Colonic mucosa (tissue), 4 donors: ENCODE measurements around the gene KCNK17. TPM values are rescaled to one million over a fixed set of nuclear protein-coding genes. Genes with fewer than 3 reads are reported as not detected.

Experiments
- DNase-seq: peaks from one replicate; pipeline ENCODE4 v3.0.0-alpha.2; 2020
- H3K27ac ChIP-seq: fragments of 200-600 bp; one replicate; pipeline ENCODE4 v1.8.0; 2021
- H3K27me3 ChIP-seq: fragments of 200-600 bp; one replicate; pipeline ENCODE4 v1.8.0; 2021
- H3K36me3 ChIP-seq: fragments of 200-600 bp; one replicate; pipeline ENCODE4 v1.8.0; 2021
- H3K4me1 ChIP-seq: fragments of 200-600 bp; one replicate; pipeline ENCODE4 v1.8.0; 2021; ENCODE audit warnings: mild to moderate bottlenecking
- H3K4me3 ChIP-seq: fragments of 200-600 bp; one replicate; pipeline ENCODE4 v1.8.0; 2021
- H3K9ac ChIP-seq, 2 donors: one replicate each; pipeline ENCODE4 v1.7.0; 2013; ENCODE audit warnings: control low read depth in 2 of 2, low read depth in 2 of 2, low read length in 2 of 2
- H3K9me3 ChIP-seq: fragments of 200-600 bp; one replicate; pipeline ENCODE4 v1.8.0; 2021
- intact Hi-C: fragments of 100-400 bp; cut with DNase I; formaldehyde crosslinking; loops from one replicate; pipeline ENCODE4 v1.14.1; 2022
- total RNA-seq, 2 donors: library from RNA; stranded (reverse); fragmentation: NEBNext Ultra II Directional in 1 of 2; extraction: Animal tissue kit (Norgen Biotek cat#: 25700) in 1 of 2; gene quantifications; one replicate each; pipeline ENCODE4 v1.2.1, GENCODE V29; 2021
- TF ChIP-seq, protein P1 (sequence below): fragments of 200-600 bp; IDR thresholded peaks from one replicate; pipeline ENCODE4 v1.8.0; 2022; ENCODE audit warnings: antibody characterized with exemption, mild to moderate bottlenecking
- donor health status: healthy.
- donor health status: DM: no; HTN: no; CAD: no.
- donor health status: DM: no; HTN: no; CAD: no.

The KCNK17 gene
- total RNA-seq, 2 donors from 2014 or later = not detected

- TF ChIP-seq, protein P1, sequence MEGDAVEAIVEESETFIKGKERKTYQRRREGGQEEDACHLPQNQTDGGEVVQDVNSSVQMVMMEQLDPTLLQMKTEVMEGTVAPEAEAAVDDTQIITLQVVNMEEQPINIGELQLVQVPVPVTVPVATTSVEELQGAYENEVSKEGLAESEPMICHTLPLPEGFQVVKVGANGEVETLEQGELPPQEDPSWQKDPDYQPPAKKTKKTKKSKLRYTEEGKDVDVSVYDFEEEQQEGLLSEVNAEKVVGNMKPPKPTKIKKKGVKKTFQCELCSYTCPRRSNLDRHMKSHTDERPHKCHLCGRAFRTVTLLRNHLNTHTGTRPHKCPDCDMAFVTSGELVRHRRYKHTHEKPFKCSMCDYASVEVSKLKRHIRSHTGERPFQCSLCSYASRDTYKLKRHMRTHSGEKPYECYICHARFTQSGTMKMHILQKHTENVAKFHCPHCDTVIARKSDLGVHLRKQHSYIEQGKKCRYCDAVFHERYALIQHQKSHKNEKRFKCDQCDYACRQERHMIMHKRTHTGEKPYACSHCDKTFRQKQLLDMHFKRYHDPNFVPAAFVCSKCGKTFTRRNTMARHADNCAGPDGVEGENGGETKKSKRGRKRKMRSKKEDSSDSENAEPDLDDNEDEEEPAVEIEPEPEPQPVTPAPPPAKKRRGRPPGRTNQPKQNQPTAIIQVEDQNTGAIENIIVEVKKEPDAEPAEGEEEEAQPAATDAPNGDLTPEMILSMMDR = no peak
- H3K4me3 ChIP-seq = no peak overlapping the region
- peak overlapping the region in 1 of 2 donors; percentile 51 for H3K9ac ChIP-seq
- peaks cover 5% of the 10 kb centered on the region for H3K4me1 ChIP-seq
- intact Hi-C loops = no loop called here
- no peaks in the 10 kb centered on the region for H3K9me3 ChIP-seq
- no peak for DNase-seq
- H3K27me3 ChIP-seq = no peaks in the 10 kb centered on the region
- no peaks in the 10 kb centered on the region for H3K36me3 ChIP-seq
- H3K27ac ChIP-seq = peak overlapping the region; percentile 19
Observed at GRCh38 chr6:39266782-39267355, 47.4 kb downstream of the KCNK17 start.

GRCh38 chr6:39266375-39266774 is 47.8 kb downstream of the KCNK17 start:
- TF ChIP-seq, protein P1 = no peak
- DNase-seq = peak; percentile 47
- Histone ChIP-seq H3K4me1 (peaks cover 5% of the 10 kb centered on the region), H3K9ac (no peak overlapping the region), H3K4me3 (no peak overlapping the region), H3K9me3 (no peaks in the 10 kb centered on the region), H3K27ac (peak overlapping the region; percentile 42), H3K36me3 (no peaks in the 10 kb centered on the region), H3K27me3 (no peaks in the 10 kb centered on the region)
- intact Hi-C loops = no loop called here

DNA sequence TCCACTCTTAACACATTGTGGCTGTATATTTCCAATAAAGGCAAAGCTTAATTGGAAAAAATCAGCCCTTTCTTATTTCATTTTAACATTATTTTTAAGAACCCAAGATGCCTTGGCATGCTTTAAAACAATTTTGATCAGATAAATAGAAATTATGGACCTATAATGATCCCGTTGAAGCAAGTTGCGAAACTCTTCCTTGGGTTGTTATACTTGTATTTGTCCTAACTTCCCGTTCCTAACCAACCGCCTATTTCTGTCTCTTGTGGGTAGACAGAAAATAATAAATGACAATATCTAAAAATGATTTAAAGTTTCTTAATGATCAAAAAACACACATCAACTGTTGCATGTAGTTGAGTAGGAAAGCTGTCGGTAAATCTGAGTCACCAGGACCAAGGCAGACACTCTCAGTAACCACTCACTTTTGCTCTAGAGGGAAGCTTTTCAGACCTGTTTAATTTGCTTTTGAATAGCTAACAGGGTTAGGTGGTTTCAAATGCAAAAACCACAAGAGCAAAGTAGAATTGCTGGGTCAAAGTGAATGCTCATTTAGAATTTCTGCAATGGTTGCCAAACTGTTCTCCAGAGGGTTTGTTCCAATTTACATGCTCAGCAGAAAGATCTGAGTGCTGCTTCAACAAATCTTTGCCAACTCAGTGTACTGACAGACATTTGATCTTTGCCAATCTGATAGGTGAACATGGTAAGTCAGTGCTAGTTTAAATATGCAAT is 50.7 kb downstream of the KCNK17 start:
- TF ChIP-seq, protein P1 = no peak
- intact Hi-C loops = no loop called here
- Histone ChIP-seq H3K9ac (no peak overlapping the region), H3K27ac (no peak overlapping the region), H3K4me1 (peaks cover 5% of the 10 kb centered on the region), H3K36me3 (no peaks in the 10 kb centered on the region), H3K4me3 (no peak overlapping the region), H3K27me3 (no peaks in the 10 kb centered on the region), H3K9me3 (no peaks in the 10 kb centered on the region)
- DNase-seq = no peak

DNA sequence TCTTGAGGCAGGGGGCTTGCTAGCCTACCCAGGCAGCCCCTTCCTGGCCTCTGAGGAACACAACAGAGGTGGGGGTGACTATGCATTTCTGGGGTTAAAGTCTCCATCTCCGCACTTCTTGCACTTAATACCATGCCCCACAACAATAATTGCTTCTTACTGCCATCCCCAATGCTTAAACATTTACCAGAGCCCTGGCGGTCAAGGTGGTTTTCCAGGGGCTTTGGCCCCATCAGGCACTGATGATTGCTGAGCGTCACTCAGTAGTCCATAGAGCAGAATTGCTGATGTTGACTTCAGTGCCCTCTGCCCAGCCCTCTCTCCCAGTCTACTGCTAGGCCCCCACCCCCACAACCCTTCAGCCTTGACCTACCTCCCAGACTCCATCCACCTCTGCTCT is 52.5 kb downstream of the KCNK17 start:
- no peaks in the 10 kb centered on the region for H3K27me3 ChIP-seq
- H3K9ac ChIP-seq = no peak overlapping the region
- H3K27ac ChIP-seq = no peak overlapping the region
- TF ChIP-seq, protein P1 = no peak
- no peaks in the 10 kb centered on the region for H3K4me1 ChIP-seq
- no peak for DNase-seq
- intact Hi-C loops = no loop called here
- no peaks in the 10 kb centered on the region for H3K36me3 ChIP-seq
- no peak overlapping the region for H3K4me3 ChIP-seq
- no peaks in the 10 kb centered on the region for H3K9me3 ChIP-seq

DNA sequence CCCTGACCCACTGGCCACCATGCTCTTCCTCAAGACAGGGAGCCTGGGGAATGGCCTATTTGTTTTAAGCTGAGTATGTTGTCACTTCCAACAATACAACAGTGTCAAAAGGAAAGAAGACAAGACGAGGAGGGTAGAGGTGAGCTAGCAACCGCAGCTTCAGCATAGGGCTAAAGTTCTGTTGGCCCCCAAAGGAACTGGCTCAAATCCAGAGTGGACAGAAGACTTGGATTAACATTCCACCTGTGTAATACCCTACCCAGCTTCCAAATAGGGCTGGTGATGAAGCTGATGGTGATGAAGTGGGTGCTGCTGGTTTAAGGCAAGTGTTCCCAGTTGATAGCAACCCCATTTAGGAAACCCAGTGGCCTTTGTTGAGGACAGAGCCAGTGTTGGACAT is 53.3 kb downstream of the KCNK17 start:
- Histone ChIP-seq H3K36me3 (no peaks in the 10 kb centered on the region), H3K9ac (no peak overlapping the region)
- TF ChIP-seq, protein P1 = no peak

More for the DNA sequence above, 53.3 kb downstream of the KCNK17 start:
- no peak for DNase-seq
- no peaks in the 10 kb centered on the region for H3K4me1 ChIP-seq
- H3K27ac ChIP-seq = no peak overlapping the region
- intact Hi-C loops = no loop called here
- no peaks in the 10 kb centered on the region for H3K27me3 ChIP-seq
- H3K9me3 ChIP-seq = no peaks in the 10 kb centered on the region
- no peak overlapping the region for H3K4me3 ChIP-seq
